MM.1S (cell line): ENCODE measurements around the gene INTS6L.

Experiments
- EZH2 ChIP-seq: fragments of 300-600 bp; sonication (generic); optimal IDR thresholded peaks from 2 replicates; pipeline ENCODE3; 2017; ENCODE audit warnings: low read depth, mild to moderate bottlenecking, antibody characterized with exemption, low read length, mixed read lengths
- EZH2phosphoT487 ChIP-seq: fragments of 300-600 bp; sonication (generic); IDR thresholded peaks from 2 replicates; pipeline ENCODE4 v1.6.1; 2018; ENCODE audit warnings: antibody characterized with exemption, low read length
- TF ChIP-seq, protein P1 (sequence below): fragments of 300-600 bp; sonication (generic); IDR thresholded peaks from 2 replicates; pipeline ENCODE4 v1.5.1; 2016; ENCODE audit warnings: antibody characterized with exemption, low read length, mixed read lengths

DNA sequence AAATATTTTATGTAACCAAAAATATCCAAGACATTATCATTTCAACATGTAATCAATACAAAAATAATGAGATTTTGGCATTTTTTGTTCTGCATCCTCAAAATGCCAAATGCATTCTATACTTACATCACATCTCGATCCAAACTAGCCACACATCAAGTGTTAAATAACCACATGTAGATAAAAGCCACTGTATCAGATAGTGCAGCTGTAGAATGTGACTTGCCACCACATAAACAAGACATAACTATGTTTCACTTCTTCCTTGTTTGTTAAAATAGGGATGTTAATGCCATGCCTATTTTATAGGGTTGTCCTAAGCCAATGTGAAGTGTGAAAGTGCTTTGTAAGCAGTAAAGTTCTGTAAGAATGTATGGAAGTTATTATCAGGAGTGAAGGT lies 20.9 kb downstream of the INTS6L start:
- TF ChIP-seq EZH2 (no peak), EZH2phosphoT487 (no peak)
- TF ChIP-seq, protein P1, sequence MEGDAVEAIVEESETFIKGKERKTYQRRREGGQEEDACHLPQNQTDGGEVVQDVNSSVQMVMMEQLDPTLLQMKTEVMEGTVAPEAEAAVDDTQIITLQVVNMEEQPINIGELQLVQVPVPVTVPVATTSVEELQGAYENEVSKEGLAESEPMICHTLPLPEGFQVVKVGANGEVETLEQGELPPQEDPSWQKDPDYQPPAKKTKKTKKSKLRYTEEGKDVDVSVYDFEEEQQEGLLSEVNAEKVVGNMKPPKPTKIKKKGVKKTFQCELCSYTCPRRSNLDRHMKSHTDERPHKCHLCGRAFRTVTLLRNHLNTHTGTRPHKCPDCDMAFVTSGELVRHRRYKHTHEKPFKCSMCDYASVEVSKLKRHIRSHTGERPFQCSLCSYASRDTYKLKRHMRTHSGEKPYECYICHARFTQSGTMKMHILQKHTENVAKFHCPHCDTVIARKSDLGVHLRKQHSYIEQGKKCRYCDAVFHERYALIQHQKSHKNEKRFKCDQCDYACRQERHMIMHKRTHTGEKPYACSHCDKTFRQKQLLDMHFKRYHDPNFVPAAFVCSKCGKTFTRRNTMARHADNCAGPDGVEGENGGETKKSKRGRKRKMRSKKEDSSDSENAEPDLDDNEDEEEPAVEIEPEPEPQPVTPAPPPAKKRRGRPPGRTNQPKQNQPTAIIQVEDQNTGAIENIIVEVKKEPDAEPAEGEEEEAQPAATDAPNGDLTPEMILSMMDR, result no peak
